K562 (cell line): Measurements from ENCODE around the gene IL13. TPM values are rescaled to one million over a fixed set of nuclear protein-coding genes. Genes with fewer than 3 reads are reported as not detected.

Experiments used
- ATAC-seq: fragments of 200-7000 bp; cut with Tn5 transposase; 3 replicates; pipeline ENCODE4 v1.9.1; 2020; ENCODE audit warnings: moderate library complexity
- BruUV-seq: library from RNA; stranded (reverse); fragments of 400-500 nt; replicated peaks from 2 replicates; lab custom pipeline; 2021; lab: Mats Ljungman, UMichigan
- CTCF ChIA-PET: fragments of 300-600 bp; formaldehyde crosslinking; extraction: SDS; loops from one replicate; lab custom pipeline; 2021; ENCODE audit warnings: low intra/inter-chr PET ratio; lab: Yijun Ruan, JAX
- POLR2A ChIA-PET: fragments of 300-600, 350-650 bp; sonication (Branson Sonifier 250); formaldehyde crosslinking; extraction: SDS; loops from one replicate; lab custom pipeline; 2021; ENCODE audit warnings: antibody characterized with exemption, inconsistent platforms; lab: Yijun Ruan, JAX
- DNase-seq, 4 experiments: peaks; one replicate each; pipeline versions ENCODE4 v3.0.0 to v3.0.0-alpha.2; 2011 to 2018; ENCODE audit warnings: low spot score in 3 of 4, mixed read lengths in 3 of 4; ENCODE audit errors: extremely low read depth in 1 of 4
- FAIRE-seq: peaks from 2 replicates; lab custom pipeline; 2011; peaks lifted over from hg19 to GRCh38; lab: Jason Lieb, UNC
- H2AFZ ChIP-seq: 2 replicates; pipeline ENCODE4 v1.6.0; 2011; ENCODE audit warnings: low read depth, low read length, control low read depth, inconsistent platforms
- H3K27ac ChIP-seq: fragments of 200-600 bp; 3 replicates; pipeline ENCODE4 v1.8.0; 2011; ENCODE audit warnings: low read depth, mild to moderate bottlenecking, control low read depth, inconsistent platforms, low read length, moderate library complexity, mixed read lengths; ENCODE audit errors: extremely low read depth
- H3K27me3 ChIP-seq, 2 experiments: fragments of 300-600 bp in 1 of 2; 2 replicates in 1 of 2; 3 replicates in 1 of 2; pipeline versions ENCODE4 v1.6.0 to v1.8.0; 2011; ENCODE audit warnings: inconsistent platforms in 2 of 2, low read length in 2 of 2, mild to moderate bottlenecking in 1 of 2, mixed read lengths in 1 of 2, moderate library complexity in 1 of 2; ENCODE audit not compliant: control insufficient read depth in 2 of 2, insufficient read depth in 2 of 2
- H3K36me3 ChIP-seq: fragments of 300-600 bp; 3 replicates; pipeline ENCODE4 v1.8.0; 2011; ENCODE audit warnings: mild to moderate bottlenecking, low read length, inconsistent platforms; ENCODE audit not compliant: control insufficient read depth, insufficient read depth
- H3K4me1 ChIP-seq, 2 experiments: fragments of 200-600 bp in 1 of 2; replicated peaks in 1 of 2; 2 replicates in 1 of 2; 3 replicates in 1 of 2; pipeline versions ENCODE4 v1.5.1 to v1.8.0; 2011; ENCODE audit warnings: inconsistent platforms in 2 of 2, low read length in 2 of 2, mild to moderate bottlenecking in 1 of 2, mixed read lengths in 1 of 2, moderate library complexity in 1 of 2; ENCODE audit not compliant: control insufficient read depth in 2 of 2, insufficient read depth in 2 of 2
- H3K4me2 ChIP-seq: 2 replicates; pipeline ENCODE4 v1.6.1; 2011; ENCODE audit warnings: low read length, control low read depth, inconsistent platforms, mixed read lengths; ENCODE audit not compliant: insufficient read depth
- H3K4me3 ChIP-seq: fragments of 200-600 bp; sonication (generic), shearing (Covaris generic); 2 replicates; pipeline ENCODE4 v1.5.1; 2016; ENCODE audit warnings: control low read depth, inconsistent platforms
- H3K79me2 ChIP-seq: fragments of 200-600 bp; 3 replicates; pipeline ENCODE4 v1.8.0; 2011; ENCODE audit warnings: low read length, inconsistent platforms; ENCODE audit not compliant: control insufficient read depth, insufficient read depth
- H3K9ac ChIP-seq, 2 experiments: 2 replicates each; pipeline versions ENCODE4 v1.6.0 to v1.6.1; 2011; ENCODE audit warnings: low read depth in 2 of 2, low read length in 2 of 2, control low read depth in 1 of 2, inconsistent platforms in 1 of 2, mild to moderate bottlenecking in 1 of 2, mixed read lengths in 1 of 2; ENCODE audit not compliant: insufficient read depth in 1 of 2
- H3K9me1 ChIP-seq: one replicate; pipeline ENCODE4 v1.6.0; 2011; ENCODE audit warnings: inconsistent platforms, mild to moderate bottlenecking, low read length, moderate library complexity; ENCODE audit not compliant: control insufficient read depth, insufficient read depth
- H3K9me3 ChIP-seq: replicated peaks from 2 replicates; pipeline ENCODE4 v1.5.1; 2011; ENCODE audit warnings: low read depth, low read length, inconsistent platforms; ENCODE audit not compliant: control insufficient read depth, insufficient read depth
- H4K20me1 ChIP-seq: replicated peaks from 2 replicates; pipeline ENCODE4 v1.6.1; 2011; ENCODE audit warnings: low read length, inconsistent platforms, mixed read lengths; ENCODE audit not compliant: control insufficient read depth, insufficient read depth
- EP400 ChIP-seq: fragments of 450-650 bp; IDR thresholded peaks from 2 replicates; pipeline ENCODE4 v1.6.1; 2017; ENCODE audit warnings: antibody characterized with exemption, mild to moderate bottlenecking, moderate library complexity
- MAZ ChIP-seq, 2 experiments: fragments of 450-650 bp in 1 of 2; sonication (generic) in 1 of 2; formaldehyde crosslinking; IDR thresholded peaks in 1 of 2; conservative IDR thresholded peaks in 1 of 2; 2 replicates each; pipeline versions ENCODE4 v1.4.0 to v1.5.0; 2020; ENCODE audit warnings: mild to moderate bottlenecking in 1 of 2, missing genetic modification reagents in 1 of 2
- RERE ChIP-seq: sonication (generic); formaldehyde crosslinking; IDR thresholded peaks from 2 replicates; pipeline ENCODE4 v1.8.0; 2023; ENCODE audit warnings: missing genetic modification reagents, mild to moderate bottlenecking, borderline replicate concordance
- XRCC5 ChIP-seq: fragments of 200-400 bp; formaldehyde crosslinking; IDR thresholded peaks from 2 replicates; pipeline ENCODE4 v1.6.1; 2017; ENCODE audit warnings: low read depth, mild to moderate bottlenecking, low read length
- ZBTB7A ChIP-seq: IDR thresholded peaks from 2 replicates; pipeline ENCODE4 v1.6.1; 2011; ENCODE audit warnings: low read depth, mild to moderate bottlenecking, low read length, moderate library complexity, borderline replicate concordance; ENCODE audit not compliant: control insufficient read depth
- ZKSCAN3 ChIP-seq: fragments of 250-450 bp; sonication (Bioruptor Pico); IDR thresholded peaks from 2 replicates; pipeline ENCODE4 v1.4.0; 2020
- ZMIZ1 ChIP-seq, 2 experiments: fragments of 150-350 bp in 1 of 2; IDR thresholded peaks; 2 replicates each; pipeline ENCODE4 v1.6.1; 2012 to 2016; ENCODE audit warnings: low read depth in 2 of 2, low read length in 2 of 2, mild to moderate bottlenecking in 1 of 2, moderate library complexity in 1 of 2
- ZNF75A ChIP-seq: fragments of 450-650 bp; formaldehyde crosslinking; IDR thresholded peaks from 2 replicates; pipeline ENCODE4 v1.4.0; 2020; ENCODE audit warnings: mild to moderate bottlenecking
- WGBS: fragments of 100-300 bp; shearing (Covaris generic); methylation state at CpG from one replicate; pipeline ENCODE4 v1.1.6; 2016; ENCODE audit warnings: low coverage, mixed read lengths; ENCODE audit not compliant: insufficient coverage; ENCODE audit errors: missing lambda C conversion rate; 5-methylcytosine and 5-hydroxymethylcytosine counted together
- in situ Hi-C: fragments of 300-500 bp; cut with MboI; formaldehyde crosslinking; loops from 4 replicates; pipeline ENCODE4 v1.15.0; 2018; ENCODE audit warnings: inconsistent platforms, mixed read lengths
- intact Hi-C: fragments of 100-400 bp; cut with micrococcal nuclease; formaldehyde crosslinking; loops from 2 replicates; pipeline ENCODE4 v1.14.2; 2022
- polyA plus RNA-seq, 8 experiments: library from polyadenylated mRNA; depleted of rRNA in 4 of 8; stranded (reverse) in 5 of 8; unstranded in 3 of 8; fragments of >200 nt; fragmentation: Nextera tagmentation in 2 of 8; fragmentation: Illumina TruSeq in 1 of 8; extraction: Ambion mirVana in 2 of 8; extraction: Trizol in 1 of 8; gene quantifications; 2 replicates each; pipeline versions ENCODE4 v1.2.1 to v1.2.3, GENCODE V29; 2011 to 2014; ENCODE audit warnings: inconsistent platforms in 1 of 8, missing spikeins in 1 of 8
- total RNA-seq, 7 experiments: library from RNA; depleted of rRNA in 6 of 7; stranded (reverse); fragments of >200 nt in 6 of 7; fragmentation: Illumina TruSeq in 2 of 7; extraction: Trizol in 2 of 7; gene quantifications; 2 replicates each; pipeline versions ENCODE4 v1.2.1 to v1.2.3, GENCODE V29; 2011 to 2021; ENCODE audit warnings: low replicate concordance in 1 of 7

IL13 gene
- total and polyA plus RNA-seq, 9 of the 15 experiments (the other 6 are each of a cell fraction or from before 2014, with no cell fraction given) = not detected

GRCh38 chr5:132629230-132629944 lies 28.6 kb upstream of the IL13 start:
- no peaks in the 10 kb centered on the region for H3K9me3 ChIP-seq
- H3K4me1 ChIP-seq = no peaks in the 10 kb centered on the region
- H2AFZ ChIP-seq = no peak overlapping the region
- H3K36me3 ChIP-seq = peaks cover 53% of the 10 kb centered on the region
- H3K9me1 ChIP-seq = no peaks in the 10 kb centered on the region
- H3K27me3 ChIP-seq = no peaks in the 10 kb centered on the region
- TF ChIP-seq XRCC5 (no peak), ZKSCAN3 (CRISPR knock-in tag) (no peak), ZNF75A (CRISPR knock-in tag) (no peak), RERE (no peak), MAZ (CRISPR knock-in tag; conservative IDR thresholded peaks at IDR 0.05 in 1 of 2, IDR thresholded peaks at IDR 0.05 in 1 of 2) (no peak), ZBTB7A (no peak), ZMIZ1 (IDR thresholded peaks at IDR 0.05; ENCODE audit: low read depth in 2 of 2, low read length in 2 of 2) (no peak), EP400 (no peak)
- CTCF ChIA-PET = no interaction called here
- DNase-seq (no peak), FAIRE-seq (no peak), ATAC-seq (no peak)
- no peak overlapping the region for H3K4me2 ChIP-seq
- no peak overlapping the region for H3K9ac ChIP-seq
- WGBS = 82% methylated on average over 5 of the region's 5 CpGs
- BruUV-seq = no TSS peak
- POLR2A ChIA-PET = interaction anchor here (0.8 to 2.1 kb wide), 4 partner anchors 9 to 200 kb away, joined by 3 to 8 read pairs (median 4); no protein-coding TSS in a partner anchor
- intact Hi-C loops (no loop called here), in situ Hi-C loops (no loop called here)
- H4K20me1 ChIP-seq = no peaks in the 10 kb centered on the region
- no peaks in the 10 kb centered on the region for H3K79me2 ChIP-seq
- H3K4me3 ChIP-seq = no peak overlapping the region
- no peak overlapping the region for H3K27ac ChIP-seq
